Large intestine (tissue), 12 donors: ENCODE data around the gene HTR2A. TPM values are rescaled to one million over a fixed set of nuclear protein-coding genes. Genes with fewer than 3 reads are reported as not detected.

Experiments used
- DNase-seq, 2 donors: peaks; one replicate each; pipeline versions ENCODE4 v3.0.0 to v3.0.0-alpha.2; 2013
- H3K27ac ChIP-seq: one replicate; pipeline ENCODE4 v1.5.1; 2013; ENCODE audit warnings: low read length
- H3K27me3 ChIP-seq: 2 replicates; pipeline ENCODE4 v1.6.1; 2013; ENCODE audit warnings: low read length; ENCODE audit not compliant: control insufficient read depth, insufficient read depth
- H3K36me3 ChIP-seq: 2 replicates; pipeline ENCODE4 v1.6.1; 2013; ENCODE audit warnings: low read length; ENCODE audit not compliant: control insufficient read depth, insufficient read depth
- H3K4me1 ChIP-seq: one replicate; pipeline ENCODE4 v1.6.1; 2013; ENCODE audit warnings: low read length; ENCODE audit not compliant: control insufficient read depth, insufficient read depth
- H3K4me3 ChIP-seq: one replicate; pipeline ENCODE4 v1.5.1; 2013; ENCODE audit warnings: low read length
- H3K9me3 ChIP-seq: one replicate; pipeline ENCODE4 v1.6.1; 2013; ENCODE audit warnings: mild to moderate bottlenecking, low read depth, low read length, moderate library complexity; ENCODE audit not compliant: control insufficient read depth
- WGBS: methylation state at CpG from one replicate; pipeline ENCODE4 v1.1.5; 2013; ENCODE audit warnings: low lambda C conversion rate; ENCODE audit not compliant: insufficient coverage; 5-methylcytosine and 5-hydroxymethylcytosine counted together
- long read RNA-seq, 11 donors: transcript quantifications; one replicate each; lab custom pipeline, GENCODE V29; 2026
- polyA plus RNA-seq: library from polyadenylated mRNA; unstranded; fragments of 120-200 nt; gene quantifications from one replicate; pipeline ENCODE4 v1.2.1, GENCODE V29; 2013

HTR2A gene
- 0.70 TPM for polyA plus RNA-seq
- long read RNA-seq, donor 1, full-length matches to known transcripts, result 1 of 1 reads
- long read RNA-seq, donor 1, partial matches to known transcripts, result 0 of 1 reads
- long read RNA-seq, donor 1, other reads (novel, unspliced or antisense), result 0 of 1 reads
- long read RNA-seq, donor 2, full-length matches to known transcripts, result 2 of 2 reads
- long read RNA-seq, donor 2, partial matches to known transcripts, result 0 of 2 reads
- long read RNA-seq, donor 2, other reads (novel, unspliced or antisense), result 0 of 2 reads
- long read RNA-seq, donor 3, result 0 reads
- long read RNA-seq, donor 4, result 0 reads
- long read RNA-seq, donor 5, result 0 reads
- long read RNA-seq, donor 6, full-length matches to known transcripts, result 3 of 3 reads
- long read RNA-seq, donor 6, partial matches to known transcripts, result 0 of 3 reads
- long read RNA-seq, donor 6, other reads (novel, unspliced or antisense), result 0 of 3 reads
- long read RNA-seq, donor 7, result 0 reads
- long read RNA-seq, donor 8, result 0 reads
- long read RNA-seq, donor 9, result 0 reads
- long read RNA-seq, donor 10, result 0 reads
- long read RNA-seq, donor 11, result 0 reads

DNA sequence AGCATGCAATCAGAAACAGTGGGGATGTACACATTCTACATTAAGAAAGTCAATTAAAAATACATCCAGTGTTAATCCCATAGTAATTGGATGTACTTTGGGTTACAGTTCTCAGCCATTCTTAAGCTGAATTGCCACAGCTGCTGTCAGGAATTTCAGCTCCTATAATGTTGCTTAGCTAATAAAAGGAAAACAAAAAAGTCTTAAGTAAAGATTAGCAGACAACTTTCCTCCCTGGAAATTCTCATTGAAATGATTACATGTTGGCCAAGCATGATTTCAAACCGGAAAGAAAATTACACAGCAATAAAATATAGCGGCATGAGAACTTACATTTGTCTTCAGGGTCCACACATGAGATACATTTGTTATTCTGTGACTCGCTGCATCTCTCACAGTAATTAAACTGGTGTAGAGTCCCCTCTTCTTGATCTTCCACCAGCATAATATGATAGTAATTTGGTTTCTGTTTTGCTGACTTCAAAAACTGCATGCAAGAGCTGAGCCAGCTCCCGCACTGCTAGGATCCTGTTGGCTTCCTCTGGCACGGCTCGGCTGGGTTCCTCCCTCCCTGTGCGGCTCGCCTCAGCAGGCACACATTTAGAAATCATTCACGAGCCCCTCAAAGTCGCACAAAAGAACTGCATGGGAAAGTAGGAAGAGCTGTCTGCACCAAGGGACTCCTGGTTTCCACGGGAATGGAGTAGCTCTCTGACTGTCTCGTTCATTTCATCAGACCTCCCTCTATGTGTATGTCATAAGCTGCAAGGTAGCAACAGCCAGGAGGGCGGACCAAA, at the start of gene HTR2A:
Gene HTR2A (minus strand): TSS at position 713 of the 797 bp plus-strand sequence. CDS start 1,147 bp downstream, outside the sequence.
- Histone ChIP-seq H3K4me1 (no peaks in the 10 kb centered on the region), H3K36me3 (no peaks in the 10 kb centered on the region), H3K9me3 (no peaks in the 10 kb centered on the region), H3K4me3 (peak within 1 kb of the TSS; percentile 14), H3K27me3 (peaks cover 39% of the 10 kb centered on the region), H3K27ac (no peak within 1 kb of the TSS)
- peak in 1 of 2 donors; percentile 14 for DNase-seq
- WGBS, result no CpG with 5 or more reads among the region's 13 CpGs

DNA sequence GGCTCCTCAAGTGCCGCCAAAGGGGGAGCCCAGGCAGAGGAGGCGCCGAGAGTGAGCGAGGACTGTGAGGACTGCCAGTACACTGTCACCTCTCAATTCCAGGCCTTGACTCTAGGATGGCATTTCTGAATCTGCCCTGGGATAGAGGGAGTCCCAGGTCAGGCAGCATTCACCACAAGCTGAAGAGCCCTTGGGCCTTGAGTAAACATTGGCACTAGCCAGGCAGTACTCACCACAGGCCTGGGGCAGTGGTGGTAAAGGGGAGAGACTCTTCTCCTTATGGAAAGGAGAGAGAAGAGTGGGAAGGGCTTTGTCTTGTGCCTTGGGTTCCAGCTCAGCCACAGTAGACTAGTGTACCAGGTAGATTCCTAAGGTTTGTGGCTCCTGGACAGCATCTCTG, 39.7 kb upstream of the HTR2A start:
- H3K27me3 ChIP-seq, result no peaks in the 10 kb centered on the region
- H3K4me1 ChIP-seq, result no peaks in the 10 kb centered on the region
- no CpG with 5 or more reads among the region's 4 CpGs for WGBS
- H3K4me3 ChIP-seq, result no peak overlapping the region
- DNase-seq, result no peak
- H3K9me3 ChIP-seq, result peaks cover 6% of the 10 kb centered on the region
- no peaks in the 10 kb centered on the region for H3K36me3 ChIP-seq
- H3K27ac ChIP-seq, result no peak overlapping the region

DNA sequence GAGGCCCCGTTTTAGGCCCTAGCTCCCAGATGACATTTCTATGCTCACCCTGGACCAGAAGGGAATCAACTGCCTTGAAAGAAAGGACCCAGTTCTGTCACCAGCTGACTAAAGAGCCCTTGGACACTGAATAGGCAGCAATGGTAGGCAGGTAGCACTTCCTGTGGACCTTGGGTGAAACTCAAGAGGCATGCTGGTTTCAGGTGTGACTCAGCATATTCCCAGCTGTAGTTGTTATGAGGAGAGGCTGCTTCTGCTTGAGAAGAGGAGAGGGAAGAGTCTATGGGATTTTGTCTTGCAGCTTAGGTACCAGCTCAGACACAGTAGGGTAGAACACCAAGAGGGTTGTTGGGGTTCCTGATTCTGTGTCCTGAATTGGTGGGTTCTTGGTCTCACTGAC, 37.9 kb upstream of the HTR2A start:
- DNase-seq, result no peak
- Histone ChIP-seq H3K27ac (no peak overlapping the region), H3K27me3 (no peaks in the 10 kb centered on the region), H3K4me1 (no peaks in the 10 kb centered on the region), H3K4me3 (no peak overlapping the region), H3K36me3 (no peaks in the 10 kb centered on the region), H3K9me3 (peaks cover 6% of the 10 kb centered on the region)
- WGBS, result no CpG with 5 or more reads among the region's 1 CpG

DNA sequence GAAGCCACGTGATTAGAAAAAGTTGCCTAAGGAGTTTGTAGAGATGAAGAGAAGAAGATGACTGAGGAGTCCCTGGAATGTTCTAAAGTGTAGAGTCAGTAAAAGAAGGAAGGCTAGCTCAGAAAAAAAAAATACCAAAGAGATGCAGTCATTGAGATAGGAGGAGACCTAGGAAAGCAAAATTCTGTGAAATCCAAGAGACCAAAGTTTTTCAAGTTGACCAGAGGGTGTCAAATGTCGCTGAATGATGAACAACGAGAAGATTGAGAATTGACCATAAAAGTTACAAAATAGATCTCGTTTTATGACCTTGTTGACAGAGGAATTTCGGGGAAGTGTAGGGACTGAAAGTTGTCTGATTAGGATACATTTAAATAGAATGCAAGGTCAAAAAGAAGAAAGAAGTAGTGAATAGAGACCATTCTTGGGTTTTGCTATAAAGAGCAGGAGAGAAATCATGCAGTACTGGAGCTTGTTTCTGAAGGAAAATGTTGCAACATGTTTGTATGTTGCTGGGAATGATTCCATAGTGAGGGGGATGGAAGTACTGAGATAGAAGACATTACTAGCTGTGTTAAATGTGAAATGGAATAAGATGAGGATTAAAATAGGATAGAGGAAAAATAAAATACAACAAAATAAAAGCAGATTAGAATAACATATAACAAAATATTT, 30.2 kb upstream of the HTR2A start:
- no peaks in the 10 kb centered on the region for H3K27me3 ChIP-seq
- no peaks in the 10 kb centered on the region for H3K4me1 ChIP-seq
- no peak for DNase-seq
- no peaks in the 10 kb centered on the region for H3K9me3 ChIP-seq
- no peak overlapping the region for H3K27ac ChIP-seq
- WGBS, result 30% methylated on average over 4 of the region's 5 CpGs
- H3K4me3 ChIP-seq, result no peak overlapping the region
- no peaks in the 10 kb centered on the region for H3K36me3 ChIP-seq

DNA sequence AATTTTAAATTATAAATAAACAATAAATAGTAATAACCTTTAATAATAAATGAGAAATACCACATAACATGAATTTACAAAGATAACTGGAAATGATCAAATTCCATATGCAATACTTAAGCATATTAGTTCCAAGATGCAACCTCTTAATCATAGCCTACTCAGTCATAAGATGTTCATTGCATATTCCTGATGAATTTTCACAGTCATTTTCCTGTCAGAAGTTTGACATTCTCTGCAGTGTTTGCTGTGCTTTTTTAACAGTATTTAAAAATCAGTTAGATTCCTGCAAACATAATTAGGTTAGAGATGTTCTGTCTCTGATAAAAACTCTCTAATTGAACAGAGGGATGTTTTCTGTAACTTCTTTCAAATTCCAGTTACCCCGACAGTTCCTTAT, 28.6 kb upstream of the HTR2A start:
- H3K36me3 ChIP-seq, result no peaks in the 10 kb centered on the region
- H3K4me3 ChIP-seq, result no peak overlapping the region
- H3K4me1 ChIP-seq, result no peaks in the 10 kb centered on the region
- DNase-seq, result no peak
- WGBS, result 100% methylated on average over 1 of the region's 1 CpG
- H3K27me3 ChIP-seq, result no peaks in the 10 kb centered on the region
- H3K27ac ChIP-seq, result no peak overlapping the region
- H3K9me3 ChIP-seq, result no peaks in the 10 kb centered on the region

DNA sequence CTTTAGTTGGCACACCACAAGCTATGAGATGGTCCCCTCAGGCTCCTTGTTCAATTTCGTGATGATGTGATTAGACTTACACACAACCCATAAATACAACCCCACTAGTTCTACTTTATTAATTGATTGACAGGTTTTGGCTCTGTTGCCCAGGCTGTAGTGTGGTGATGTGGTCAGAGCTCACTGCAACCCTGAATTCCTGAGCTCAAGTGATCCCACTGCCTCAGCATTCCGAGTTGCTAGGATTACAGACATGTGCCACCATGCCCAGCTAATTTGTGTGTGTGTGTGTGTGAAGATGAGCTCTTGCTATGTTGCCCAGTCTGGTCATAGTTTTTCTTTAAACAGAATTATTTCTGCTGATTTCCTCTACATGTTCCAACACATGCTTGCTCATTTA, 17.5 kb upstream of the HTR2A start:
- Histone ChIP-seq H3K27me3 (no peaks in the 10 kb centered on the region), H3K36me3 (no peaks in the 10 kb centered on the region), H3K4me1 (no peaks in the 10 kb centered on the region), H3K4me3 (no peak overlapping the region), H3K9me3 (no peaks in the 10 kb centered on the region), H3K27ac (no peak overlapping the region)
- WGBS, result no CpG with 5 or more reads among the region's 2 CpGs
- DNase-seq, result no peak

DNA sequence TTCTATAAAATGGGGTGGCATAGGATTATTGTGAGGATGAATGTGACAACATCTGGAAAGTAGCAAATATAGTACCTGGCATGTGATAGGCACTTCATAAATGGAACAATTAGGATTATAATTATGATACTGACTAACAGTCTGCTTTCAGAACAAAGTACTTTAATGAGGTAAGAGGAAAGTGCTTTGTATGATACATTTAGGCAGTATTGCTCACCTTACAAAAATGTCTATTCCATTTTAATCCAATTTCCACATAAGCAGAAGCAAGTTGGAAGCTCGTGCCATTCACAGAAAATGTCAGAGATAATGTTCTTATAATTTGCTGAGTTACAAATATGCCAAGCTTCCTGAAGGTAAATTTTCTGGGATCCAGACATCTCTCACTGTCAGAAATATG, 16.9 kb upstream of the HTR2A start:
- Histone ChIP-seq H3K27ac (no peak overlapping the region), H3K9me3 (no peaks in the 10 kb centered on the region), H3K27me3 (no peaks in the 10 kb centered on the region), H3K4me1 (no peaks in the 10 kb centered on the region), H3K36me3 (no peaks in the 10 kb centered on the region), H3K4me3 (no peak overlapping the region)
- WGBS, result no CpG with 5 or more reads among the region's 1 CpG
- DNase-seq, result no peak

DNA sequence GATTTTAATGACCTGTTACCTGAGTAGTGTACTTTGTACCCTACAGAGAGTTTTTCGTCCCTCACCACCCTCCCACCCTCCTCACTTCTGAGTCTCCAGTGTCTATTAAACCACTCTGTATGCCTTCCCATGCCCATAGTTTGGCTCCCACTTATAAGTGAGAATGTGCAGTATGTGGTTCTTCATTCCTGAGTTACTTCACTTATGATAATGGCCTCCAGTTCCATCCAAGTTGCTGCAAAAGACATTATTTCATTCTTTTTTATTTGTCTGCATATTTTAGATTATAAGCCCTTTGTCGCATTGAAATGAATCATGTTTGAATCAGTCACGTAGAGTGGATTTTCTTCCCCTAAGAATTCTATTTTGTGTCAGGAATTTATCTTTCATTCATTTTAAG, 12.2 kb upstream of the HTR2A start:
- 53% methylated on average over 3 of the region's 3 CpGs for WGBS

DNA sequence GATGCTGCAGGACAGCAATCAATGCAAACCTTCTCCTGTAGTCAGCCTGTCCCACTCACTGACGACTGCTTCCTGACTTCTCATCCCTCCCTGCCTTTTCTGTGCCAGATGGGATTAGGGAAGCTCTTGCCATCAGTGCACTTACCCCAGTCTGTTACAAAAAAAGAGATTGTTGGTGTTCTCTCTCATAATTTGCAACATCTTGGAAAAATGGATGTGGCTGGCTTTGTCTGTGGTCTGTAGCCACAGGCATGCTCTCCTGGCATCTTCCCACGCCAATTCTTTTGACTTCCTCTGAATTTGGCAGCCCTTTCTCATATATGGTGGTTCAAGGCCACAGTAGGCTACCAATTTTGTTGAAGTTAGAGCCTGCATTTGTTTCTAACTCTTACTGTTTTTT, 11.6 kb upstream of the HTR2A start:
- DNase-seq, result no peak
- Histone ChIP-seq H3K9me3 (no peaks in the 10 kb centered on the region), H3K4me3 (no peak overlapping the region), H3K36me3 (no peaks in the 10 kb centered on the region), H3K4me1 (no peaks in the 10 kb centered on the region), H3K27me3 (no peaks in the 10 kb centered on the region), H3K27ac (no peak overlapping the region)
- no CpG with 5 or more reads among the region's 2 CpGs for WGBS

More for the DNA sequence above, 12.2 kb upstream of the HTR2A start:
- H3K27me3 ChIP-seq, result no peaks in the 10 kb centered on the region
- DNase-seq, result no peak
- H3K9me3 ChIP-seq, result no peaks in the 10 kb centered on the region
- no peak overlapping the region for H3K27ac ChIP-seq
- no peak overlapping the region for H3K4me3 ChIP-seq
- H3K4me1 ChIP-seq, result no peaks in the 10 kb centered on the region
- no peaks in the 10 kb centered on the region for H3K36me3 ChIP-seq

DNA sequence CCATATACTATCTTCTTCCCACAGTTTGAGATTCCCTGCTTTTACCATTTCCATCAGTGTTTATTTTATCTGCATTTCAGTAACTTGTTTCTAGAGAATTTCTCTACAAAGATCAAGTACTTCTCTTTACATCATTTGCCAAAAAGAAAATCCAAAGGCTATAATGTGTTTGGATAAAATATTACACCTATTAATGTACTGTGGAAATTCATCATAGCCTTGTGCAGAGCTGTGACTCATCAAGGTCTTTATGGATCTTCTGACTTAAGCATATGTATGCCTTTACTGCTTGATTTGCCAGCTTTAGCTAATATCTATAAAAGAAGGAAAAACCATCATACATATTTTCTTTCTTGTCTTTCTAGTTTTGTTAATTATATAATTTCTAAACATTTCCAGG, 9.6 kb upstream of the HTR2A start:
- no peak for DNase-seq
- Histone ChIP-seq H3K4me1 (no peaks in the 10 kb centered on the region), H3K9me3 (no peaks in the 10 kb centered on the region), H3K27me3 (no peaks in the 10 kb centered on the region), H3K4me3 (no peak overlapping the region), H3K27ac (no peak overlapping the region), H3K36me3 (no peaks in the 10 kb centered on the region)
